NCI-H1436 treated with DMSO at 0.1 percent for 48 hours (cell line): Measurements from ENCODE around the gene TCF3.
"Not testable (repeated sequence)": the region's sequence is repeated elsewhere in the genome, so short reads cannot be mapped to it uniquely, and the experiment has no call there.

ENCODE experiments used
- DNase-seq: peaks from one replicate; lab custom pipeline; 2025; lab: John Stamatoyannopoulos, UW

TCF3 gene

GRCh38 chr19:1650650-1651567 is 1.5 kb downstream of the TCF3 start:
- DNase-seq = no peak

- no peak for DNase-seq
Measured at GRCh38 chr19:1649706-1650649, 2.4 kb downstream of the TCF3 start.

- DNase-seq = no peak
Measured at GRCh38 chr19:1648920-1649541, 3.4 kb downstream of the TCF3 start.

- no peak for DNase-seq
Measured at GRCh38 chr19:1648459-1648849, 4.0 kb downstream of the TCF3 start.

GRCh38 chr19:1647501-1648458 is 4.6 kb downstream of the TCF3 start:
- DNase-seq = no peak

- no peak for DNase-seq
Measured at GRCh38 chr19:1646659-1647453, 5.6 kb downstream of the TCF3 start.

- no peak for DNase-seq
Measured at GRCh38 chr19:1646149-1646548, 6.3 kb downstream of the TCF3 start.

GRCh38 chr19:1645299-1645698 is 7.1 kb downstream of the TCF3 start:
- DNase-seq = no peak

GRCh38 chr19:1644070-1644469 is 8.3 kb downstream of the TCF3 start:
- no peak for DNase-seq

GRCh38 chr19:1640893-1641448 is 11.4 kb downstream of the TCF3 start:
- not testable (repeated sequence) for DNase-seq

- DNase-seq = no peak
Measured at GRCh38 chr19:1636325-1637236, 15.8 kb downstream of the TCF3 start.

GRCh38 chr19:1634938-1635243 is 17.5 kb downstream of the TCF3 start:
- DNase-seq = no peak

GRCh38 chr19:1634242-1634937 is 18.0 kb downstream of the TCF3 start:
- DNase-seq = no peak

GRCh38 chr19:1633269-1633826 is 19.1 kb downstream of the TCF3 start:
- DNase-seq = no peak

GRCh38 chr19:1632462-1633268 is 19.8 kb downstream of the TCF3 start:
- no peak for DNase-seq

- DNase-seq = no peak
Measured at GRCh38 chr19:1631557-1632100, 20.8 kb downstream of the TCF3 start.

- no peak for DNase-seq
Measured at GRCh38 chr19:1630811-1631210, 21.6 kb downstream of the TCF3 start.
